ENCODE data around the gene EVI5.
"Not testable (repeated sequence)": the region's sequence is repeated elsewhere in the genome, so short reads cannot be mapped to it uniquely, and the experiment has no call there.

The EVI5 gene

DNA sequence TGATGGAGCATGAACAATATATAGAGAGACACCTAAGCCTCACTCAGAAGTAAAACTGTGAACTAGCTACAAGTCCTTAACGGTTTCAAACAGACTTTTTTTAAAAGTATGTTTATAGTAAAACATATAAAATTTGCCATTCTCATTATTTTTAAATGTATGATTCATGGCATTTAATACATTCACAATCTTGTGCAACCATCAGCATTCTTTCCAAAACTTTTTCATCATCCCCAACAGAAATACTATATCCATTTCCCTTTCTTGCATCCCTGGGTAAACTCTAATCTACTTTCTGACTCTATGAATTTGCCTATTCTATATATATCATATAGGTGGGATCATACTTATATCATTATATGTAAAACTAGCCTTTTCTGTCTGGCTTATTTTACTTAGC lies 25.5 kb downstream of the EVI5 start:
- H3K36me3 ChIP-seq (ENCODE audit: control insufficient read depth, insufficient read depth, low read length), result no peaks in the 10 kb centered on the region
- no peaks in the 10 kb centered on the region for H3K9me3 ChIP-seq (ENCODE audit: control insufficient read depth, low read length)
- peaks cover 10% of the 10 kb centered on the region for H3K4me1 ChIP-seq (ENCODE audit: control insufficient read depth, insufficient read depth, low read length)
- H3K27me3 ChIP-seq (ENCODE audit: control insufficient read depth, insufficient read depth, low read length), result no peaks in the 10 kb centered on the region
- no peak overlapping the region for H3K9ac ChIP-seq (ENCODE audit: low read length)
- no peak overlapping the region for H3K4me3 ChIP-seq (ENCODE audit: low read length)

GRCh38 chr1:92756537-92756936 lies 28.4 kb downstream of the EVI5 start:
- Histone ChIP-seq H3K4me3 (ENCODE audit: low read length) (no peak overlapping the region), H3K9me3 (ENCODE audit: control insufficient read depth, low read length) (no peaks in the 10 kb centered on the region), H3K4me1 (ENCODE audit: control insufficient read depth, insufficient read depth, low read length) (peaks cover 18% of the 10 kb centered on the region), H3K36me3 (ENCODE audit: control insufficient read depth, insufficient read depth, low read length) (no peaks in the 10 kb centered on the region), H3K9ac (ENCODE audit: low read length) (no peak overlapping the region), H3K27me3 (ENCODE audit: control insufficient read depth, insufficient read depth, low read length) (no peaks in the 10 kb centered on the region)

- Histone ChIP-seq H3K4me3 (ENCODE audit: low read length) (no peak overlapping the region), H3K36me3 (ENCODE audit: control insufficient read depth, insufficient read depth, low read length) (no peaks in the 10 kb centered on the region), H3K9me3 (ENCODE audit: control insufficient read depth, low read length) (no peaks in the 10 kb centered on the region), H3K27me3 (ENCODE audit: control insufficient read depth, insufficient read depth, low read length) (no peaks in the 10 kb centered on the region), H3K9ac (ENCODE audit: low read length) (no peak overlapping the region), H3K4me1 (ENCODE audit: control insufficient read depth, insufficient read depth, low read length) (peaks cover 18% of the 10 kb centered on the region)
Observed at GRCh38 chr1:92755541-92756461, 29.1 kb downstream of the EVI5 start.

DNA sequence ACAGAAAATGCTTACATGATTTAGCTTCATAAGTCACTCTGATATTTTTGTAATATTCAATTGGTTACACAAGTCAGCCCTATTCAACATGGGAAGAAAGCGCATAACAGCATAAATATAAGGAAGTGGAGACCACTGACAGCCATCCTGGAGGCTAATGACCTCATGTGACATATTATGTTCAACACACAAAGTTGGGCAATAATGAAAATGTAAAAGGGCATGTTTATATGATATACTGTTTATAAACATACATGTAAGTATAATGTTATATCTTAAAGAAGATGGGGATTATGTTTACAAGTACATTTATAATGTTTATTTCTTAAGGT lies 30.2 kb downstream of the EVI5 start:
- H3K9ac ChIP-seq (ENCODE audit: low read length), result no peak overlapping the region
- H3K9me3 ChIP-seq (ENCODE audit: control insufficient read depth, low read length), result no peaks in the 10 kb centered on the region
- H3K36me3 ChIP-seq (ENCODE audit: control insufficient read depth, insufficient read depth, low read length), result no peaks in the 10 kb centered on the region
- no peaks in the 10 kb centered on the region for H3K27me3 ChIP-seq (ENCODE audit: control insufficient read depth, insufficient read depth, low read length)
- no peak overlapping the region for H3K4me3 ChIP-seq (ENCODE audit: low read length)
- peaks cover 18% of the 10 kb centered on the region for H3K4me1 ChIP-seq (ENCODE audit: control insufficient read depth, insufficient read depth, low read length)

DNA sequence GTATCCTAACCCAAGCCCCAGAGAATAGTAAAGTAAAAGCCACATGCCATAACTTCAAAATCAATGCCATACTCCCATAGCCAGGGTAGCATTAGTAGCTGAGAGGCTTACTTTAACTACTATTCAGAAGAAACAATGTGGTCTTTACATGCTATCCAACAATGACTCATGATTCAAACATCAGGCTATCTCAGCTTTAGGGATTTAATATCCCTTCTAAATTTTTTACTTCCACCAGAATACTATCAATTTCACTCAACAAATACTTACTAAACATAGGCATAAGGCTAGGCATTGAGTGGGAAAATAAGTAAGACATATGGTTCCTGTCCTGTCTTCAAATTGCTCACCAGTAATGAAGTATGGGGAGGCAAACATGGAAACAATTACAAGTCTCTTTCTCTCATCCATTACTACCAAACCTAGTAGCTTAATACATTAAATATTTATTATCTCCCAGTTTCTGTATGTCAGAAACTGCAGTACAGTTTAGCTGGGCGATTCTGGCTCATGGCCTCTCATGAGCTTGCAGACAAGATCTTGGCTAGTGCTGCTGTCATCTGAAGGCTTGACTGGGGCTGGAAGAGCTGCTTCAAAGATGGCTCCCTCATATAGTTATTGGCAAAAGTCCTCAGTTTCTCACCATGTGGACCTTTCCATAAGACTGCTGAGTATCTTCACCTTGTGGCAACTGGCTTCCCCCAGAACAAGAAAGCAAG lies 30.7 kb downstream of the EVI5 start:
- Histone ChIP-seq H3K36me3 (ENCODE audit: control insufficient read depth, insufficient read depth, low read length) (no peaks in the 10 kb centered on the region), H3K27me3 (ENCODE audit: control insufficient read depth, insufficient read depth, low read length) (no peaks in the 10 kb centered on the region), H3K9ac (ENCODE audit: low read length) (no peak overlapping the region), H3K4me1 (ENCODE audit: control insufficient read depth, insufficient read depth, low read length) (peaks cover 18% of the 10 kb centered on the region), H3K4me3 (ENCODE audit: low read length) (no peak overlapping the region), H3K9me3 (ENCODE audit: control insufficient read depth, low read length) (no peaks in the 10 kb centered on the region)

DNA sequence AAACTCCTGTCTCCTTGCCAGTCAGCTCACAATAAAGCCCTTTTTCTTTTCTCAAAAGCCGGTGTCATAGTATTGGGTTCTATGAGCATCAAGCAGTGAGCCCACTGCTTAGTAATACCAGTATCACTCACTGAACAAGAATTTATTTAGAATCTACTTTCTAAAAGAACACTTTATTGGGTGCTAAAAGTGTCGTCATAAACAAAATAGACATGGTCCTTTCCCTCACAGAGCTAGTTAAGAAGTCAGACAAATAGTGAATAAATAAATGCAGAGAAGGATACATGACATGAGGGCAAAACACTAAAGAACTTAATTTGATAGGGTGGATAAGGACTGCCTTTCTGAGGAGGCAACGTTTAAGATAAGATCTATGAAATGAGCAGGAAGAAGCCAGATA lies 32.2 kb downstream of the EVI5 start:
- Histone ChIP-seq H3K4me1 (ENCODE audit: control insufficient read depth, insufficient read depth, low read length) (peaks cover 18% of the 10 kb centered on the region), H3K27me3 (ENCODE audit: control insufficient read depth, insufficient read depth, low read length) (no peaks in the 10 kb centered on the region), H3K36me3 (ENCODE audit: control insufficient read depth, insufficient read depth, low read length) (no peaks in the 10 kb centered on the region), H3K9me3 (ENCODE audit: control insufficient read depth, low read length) (no peaks in the 10 kb centered on the region), H3K9ac (ENCODE audit: low read length) (no peak overlapping the region), H3K4me3 (ENCODE audit: low read length) (no peak overlapping the region)

DNA sequence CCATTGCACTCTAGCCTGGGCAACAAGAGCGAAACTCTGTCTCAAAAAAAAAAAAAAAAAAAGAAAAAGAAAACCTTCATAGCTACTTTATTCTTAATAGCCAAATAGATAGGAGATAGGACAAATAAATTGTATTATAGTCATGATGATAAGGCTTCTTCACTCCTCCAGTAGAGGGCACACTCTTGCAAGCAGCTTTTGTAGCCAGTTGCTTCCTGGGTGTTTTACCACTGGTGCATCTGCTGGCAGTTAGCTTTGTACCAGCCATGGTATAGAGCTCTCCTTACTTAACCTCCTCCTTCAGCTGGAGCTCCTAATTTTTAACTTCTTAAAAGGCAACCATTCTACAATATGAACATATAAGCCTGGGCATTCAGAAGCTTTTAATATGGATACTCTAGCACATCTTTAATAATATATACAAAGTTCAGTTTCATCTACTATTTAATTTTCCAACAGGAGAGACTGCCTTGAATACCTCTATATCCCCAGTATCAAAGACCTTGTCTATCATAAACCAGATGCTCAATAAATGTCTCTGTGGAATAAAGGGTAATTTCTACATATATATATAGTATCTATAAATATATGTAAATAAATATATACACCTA lies 35.8 kb downstream of the EVI5 start:
- Histone ChIP-seq H3K9ac (ENCODE audit: low read length) (no peak overlapping the region), H3K4me3 (ENCODE audit: low read length) (no peak overlapping the region), H3K36me3 (ENCODE audit: control insufficient read depth, insufficient read depth, low read length) (no peaks in the 10 kb centered on the region), H3K9me3 (ENCODE audit: control insufficient read depth, low read length) (no peaks in the 10 kb centered on the region), H3K27me3 (ENCODE audit: control insufficient read depth, insufficient read depth, low read length) (no peaks in the 10 kb centered on the region), H3K4me1 (ENCODE audit: control insufficient read depth, insufficient read depth, low read length) (peaks cover 7% of the 10 kb centered on the region)

DNA sequence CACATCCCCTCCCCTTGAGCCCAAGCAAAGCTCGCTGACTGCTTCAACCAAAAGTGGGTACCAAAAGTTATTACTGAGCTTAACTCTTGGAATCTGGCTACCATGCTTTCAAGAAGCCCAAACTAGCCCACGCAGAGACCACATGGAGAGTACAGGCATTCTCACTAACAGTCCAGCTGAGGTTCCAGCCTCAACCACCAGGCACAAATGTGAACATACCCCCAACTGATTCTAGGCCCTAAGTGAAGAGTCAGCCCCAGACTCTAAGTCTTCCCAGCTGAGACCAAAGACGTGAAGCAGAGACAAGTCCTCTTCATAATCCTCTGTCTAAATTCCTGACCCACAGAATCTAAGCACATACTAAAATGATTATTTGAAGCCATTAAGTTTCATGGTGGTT lies 36.8 kb downstream of the EVI5 start:
- H3K4me1 ChIP-seq (ENCODE audit: control insufficient read depth, insufficient read depth, low read length), result no peaks in the 10 kb centered on the region
- H3K27me3 ChIP-seq (ENCODE audit: control insufficient read depth, insufficient read depth, low read length), result no peaks in the 10 kb centered on the region
- H3K36me3 ChIP-seq (ENCODE audit: control insufficient read depth, insufficient read depth, low read length), result no peaks in the 10 kb centered on the region
- no peak overlapping the region for H3K9ac ChIP-seq (ENCODE audit: low read length)
- no peaks in the 10 kb centered on the region for H3K9me3 ChIP-seq (ENCODE audit: control insufficient read depth, low read length)
- no peak overlapping the region for H3K4me3 ChIP-seq (ENCODE audit: low read length)

- Histone ChIP-seq H3K9me3 (ENCODE audit: control insufficient read depth, low read length) (no peaks in the 10 kb centered on the region), H3K4me1 (ENCODE audit: control insufficient read depth, insufficient read depth, low read length) (no peaks in the 10 kb centered on the region), H3K27me3 (ENCODE audit: control insufficient read depth, insufficient read depth, low read length) (no peaks in the 10 kb centered on the region)
Observed at GRCh38 chr1:92747735-92748134, 37.2 kb downstream of the EVI5 start.

DNA sequence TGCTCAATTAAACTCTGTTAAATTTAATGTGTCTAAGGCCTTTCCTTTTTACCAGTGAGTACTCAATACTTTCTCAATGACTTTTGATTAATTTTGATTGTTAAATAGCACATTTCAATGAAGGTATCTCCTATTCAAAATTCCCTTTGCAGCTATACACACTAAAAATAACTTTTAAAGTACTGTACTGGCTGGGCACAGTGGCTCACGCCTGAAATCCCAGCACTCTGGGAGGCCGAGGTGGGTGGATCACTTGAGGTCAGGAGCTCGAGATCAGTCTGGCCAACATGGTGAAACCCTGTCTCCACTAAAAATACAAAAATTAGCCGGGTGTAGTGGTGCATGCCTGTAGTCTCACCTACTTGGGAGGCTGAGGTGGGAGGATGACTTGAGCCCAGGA lies 38.7 kb downstream of the EVI5 start:
- H3K4me1 ChIP-seq (ENCODE audit: control insufficient read depth, insufficient read depth, low read length); H3K36me3 ChIP-seq (ENCODE audit: control insufficient read depth, insufficient read depth, low read length); H3K4me3 ChIP-seq (ENCODE audit: low read length); H3K9ac ChIP-seq (ENCODE audit: low read length); H3K9me3 ChIP-seq (ENCODE audit: control insufficient read depth, low read length); H3K27me3 ChIP-seq (ENCODE audit: control insufficient read depth, insufficient read depth, low read length): not testable (repeated sequence)

More at GRCh38 chr1:92747735-92748134, 37.2 kb downstream of the EVI5 start:
- no peaks in the 10 kb centered on the region for H3K36me3 ChIP-seq (ENCODE audit: control insufficient read depth, insufficient read depth, low read length)
- H3K9ac ChIP-seq (ENCODE audit: low read length), result no peak overlapping the region
- H3K4me3 ChIP-seq (ENCODE audit: low read length), result no peak overlapping the region

- H3K4me3 ChIP-seq (ENCODE audit: low read length), result no peak overlapping the region
- no peaks in the 10 kb centered on the region for H3K9me3 ChIP-seq (ENCODE audit: control insufficient read depth, low read length)
- H3K36me3 ChIP-seq (ENCODE audit: control insufficient read depth, insufficient read depth, low read length), result no peaks in the 10 kb centered on the region
- H3K9ac ChIP-seq (ENCODE audit: low read length), result no peak overlapping the region
- no peaks in the 10 kb centered on the region for H3K4me1 ChIP-seq (ENCODE audit: control insufficient read depth, insufficient read depth, low read length)
- H3K27me3 ChIP-seq (ENCODE audit: control insufficient read depth, insufficient read depth, low read length), result no peaks in the 10 kb centered on the region
Observed at GRCh38 chr1:92743221-92743620, 41.7 kb downstream of the EVI5 start.

Data from mucosa of stomach (tissue), 1 donor.